ENCODE measurements around the gene DDX6.
"Not testable (repeated sequence)": the region's sequence is repeated elsewhere in the genome, so short reads cannot be mapped to it uniquely, and the experiment has no call there.

Gene DDX6

GRCh38 chr11:118715837-118716260 is 75.1 kb downstream of the DDX6 start:
- ChIA-PET CTCF (interaction anchor here (0.6 to 0.9 kb wide), 3 partner anchors 10 to 111 kb away, joined by 3 read pairs; no protein-coding TSS in a partner anchor), POLR2A (interaction anchor here (0.7 kb wide), 1 partner anchor 653 kb away, joined by 3 read pairs; no protein-coding TSS in a partner anchor)
- TF ChIP-seq ZNF639 (tag by site-specific recombination; IDR thresholded peaks at IDR 0.05) (no peak), ZIC2 (tag by site-specific recombination; IDR thresholded peaks at IDR 0.05) (peak; percentile 33; the same call in 1 of the 2 replicates), SCRT2 (tag by site-specific recombination; IDR thresholded peaks at IDR 0.05) (peak; percentile 13; the same call in 1 of the 2 replicates), ZFHX2 (tag by site-specific recombination; conservative IDR thresholded peaks at IDR 0.05) (peak; percentile 63), EGR2 (tag by site-specific recombination; IDR thresholded peaks at IDR 0.05; ENCODE audit: low read depth) (peak; percentile 43; the same call in 1 of the 2 replicates), ZNF426 (tag by site-specific recombination; IDR thresholded peaks at IDR 0.05) (no peak), SP7 (tag by site-specific recombination; IDR thresholded peaks at IDR 0.05) (peak; percentile 90), PRDM1 (tag by site-specific recombination; IDR thresholded peaks at IDR 0.05) (0 out of 2 replicates have a peak, but pooled peaks have one; percentile 39)
- no peaks in the 10 kb centered on the region for H3K36me3 ChIP-seq (ENCODE audit: control insufficient read depth in 2 of 2, insufficient read depth in 1 of 2, low read length in 2 of 2)
- H3K4me1 ChIP-seq (ENCODE audit: control insufficient read depth, insufficient read depth, low read length): no peaks in the 10 kb centered on the region
- H3K4me3 ChIP-seq (ENCODE audit: low read depth, low read length): no peak overlapping the region
- no peak overlapping the region for H3K27ac ChIP-seq (ENCODE audit: extremely low read depth, low read depth, low read length)
- no peaks in the 10 kb centered on the region for H3K9me3 ChIP-seq (ENCODE audit: control insufficient read depth, insufficient read depth, low read depth, low read length)

- ChIA-PET POLR2A (interaction anchor here (0.7 kb wide), 1 partner anchor 654 kb away, joined by 3 read pairs; no protein-coding TSS in a partner anchor), CTCF (interaction anchor here (0.9 kb wide), 1 partner anchor 10 kb away, joined by 3 read pairs; no protein-coding TSS in a partner anchor)
- Histone ChIP-seq H3K36me3 (ENCODE audit: control insufficient read depth in 2 of 2, insufficient read depth in 1 of 2, low read length in 2 of 2) (no peaks in the 10 kb centered on the region), H3K9me3 (ENCODE audit: control insufficient read depth, insufficient read depth, low read depth, low read length) (no peaks in the 10 kb centered on the region), H3K4me3 (ENCODE audit: low read depth, low read length) (no peak overlapping the region), H3K4me1 (ENCODE audit: control insufficient read depth, insufficient read depth, low read length) (no peaks in the 10 kb centered on the region), H3K27ac (ENCODE audit: extremely low read depth, low read depth, low read length) (no peak overlapping the region)
- no peak for TF ChIP-seq ZSCAN18 (tag by site-specific recombination; IDR thresholded peaks at IDR 0.05)
- TF ChIP-seq ZNF626 (tag by site-specific recombination; IDR thresholded peaks at IDR 0.05): no peak
- TF ChIP-seq INSM2 (tag by site-specific recombination; IDR thresholded peaks at IDR 0.05): no peak
- TF ChIP-seq ZNF114 (tag by site-specific recombination; IDR thresholded peaks at IDR 0.05): no peak
Measured at GRCh38 chr11:118715245-118715831, 75.6 kb downstream of the DDX6 start.

- Histone ChIP-seq H3K36me3 (ENCODE audit: control insufficient read depth in 2 of 2, insufficient read depth in 1 of 2, low read length in 2 of 2) (no peaks in the 10 kb centered on the region), H3K27ac (ENCODE audit: extremely low read depth, low read depth, low read length) (no peak overlapping the region), H3K4me3 (ENCODE audit: low read depth, low read length) (no peak overlapping the region), H3K4me1 (ENCODE audit: control insufficient read depth, insufficient read depth, low read length) (no peaks in the 10 kb centered on the region), H3K9me3 (ENCODE audit: control insufficient read depth, insufficient read depth, low read depth, low read length) (no peaks in the 10 kb centered on the region)
- CTCF ChIA-PET: no interaction called here
- POLR2A ChIA-PET: interaction anchor here (0.7 kb wide), 1 partner anchor 75 kb away, joined by 5 read pairs; no protein-coding TSS in a partner anchor
- TF ChIP-seq ZNF362 (tag by site-specific recombination; IDR thresholded peaks at IDR 0.05) (peak; percentile 30; the same call in 1 of the 2 replicates), ZNF155 (tag by site-specific recombination; IDR thresholded peaks at IDR 0.05) (no peak)
Measured at GRCh38 chr11:118714816-118715215, 76.1 kb downstream of the DDX6 start.

GRCh38 chr11:118714416-118714815 is 76.5 kb downstream of the DDX6 start:
- H3K27ac ChIP-seq (ENCODE audit: extremely low read depth, low read depth, low read length); CTCF ChIA-PET; H3K4me3 ChIP-seq (ENCODE audit: low read depth, low read length); H3K9me3 ChIP-seq (ENCODE audit: control insufficient read depth, insufficient read depth, low read depth, low read length); H3K36me3 ChIP-seq (ENCODE audit: control insufficient read depth in 2 of 2, insufficient read depth in 1 of 2, low read length in 2 of 2); H3K4me1 ChIP-seq (ENCODE audit: control insufficient read depth, insufficient read depth, low read length): not testable (repeated sequence)
- POLR2A ChIA-PET: interaction anchor here (0.7 kb wide), 1 partner anchor 76 kb away, joined by 5 read pairs; no protein-coding TSS in a partner anchor

Data from HEK293 (cell line).